Natural killer cell (primary cell): ENCODE results near the gene ITGA3. TPM values are rescaled to one million over a fixed set of nuclear protein-coding genes. Genes with fewer than 3 reads are reported as not detected.
A peak's percentile ranks its signal among the peaks of the same experiment; 100 is the strongest.

Experiments
- ATAC-seq, 3 donors: fragments of 150-1000 bp in 2 of 3; fragments of 200-7000 bp in 1 of 3; cut with Tn5 transposase; 1 replicate in 1 of 3; 2 replicates in 2 of 3; pipeline ENCODE4 v1.10.0; 2021; ENCODE audit warnings: mild to moderate bottlenecking in 2 of 3, moderate library complexity in 2 of 3
- DNase-seq, 2 donors: peaks; one replicate each; pipeline versions ENCODE4 v3.0.0 to v3.0.0-alpha.2; 2013 to 2021; ENCODE audit warnings: mixed read lengths in 1 of 2
- H3K27ac ChIP-seq: one replicate; pipeline ENCODE4 v1.5.1; 2013; ENCODE audit warnings: mild to moderate bottlenecking, low read length
- H3K27me3 ChIP-seq: one replicate; pipeline ENCODE4 v1.6.1; 2013; ENCODE audit warnings: low read length; ENCODE audit not compliant: control insufficient read depth, insufficient read depth
- H3K36me3 ChIP-seq: one replicate; pipeline ENCODE4 v1.6.1; 2013; ENCODE audit warnings: low read length; ENCODE audit not compliant: control insufficient read depth, insufficient read depth
- H3K4me1 ChIP-seq: one replicate; pipeline ENCODE4 v1.6.1; 2013; ENCODE audit warnings: low read length; ENCODE audit not compliant: control insufficient read depth, insufficient read depth
- H3K4me3 ChIP-seq: one replicate; pipeline ENCODE4 v1.5.1; 2013; ENCODE audit warnings: low read length
- H3K9me3 ChIP-seq: one replicate; pipeline ENCODE4 v1.6.1; 2013; ENCODE audit warnings: low read length; ENCODE audit not compliant: control insufficient read depth, insufficient read depth
- H3K27ac Mint-ChIP-seq, 2 donors: one replicate each; pipeline ENCODE4 v1.8.0; 2022; ENCODE audit warnings: mild to moderate bottlenecking in 2 of 2, mixed read lengths in 2 of 2, moderate library complexity in 1 of 2
- H3K27me3 Mint-ChIP-seq, 2 donors: one replicate each; pipeline ENCODE4 v1.8.0; 2022; ENCODE audit warnings: low read depth in 2 of 2, mixed read lengths in 2 of 2
- H3K36me3 Mint-ChIP-seq: one replicate; pipeline ENCODE4 v1.8.0; 2022; ENCODE audit warnings: mixed read lengths
- H3K4me1 Mint-ChIP-seq, 2 donors: one replicate each; pipeline ENCODE4 v1.8.0; 2022; ENCODE audit warnings: mixed read lengths in 2 of 2
- H3K4me3 Mint-ChIP-seq: one replicate; pipeline ENCODE4 v1.8.0; 2022; ENCODE audit warnings: mild to moderate bottlenecking, moderate library complexity, mixed read lengths
- H3K9me3 Mint-ChIP-seq, 2 donors: one replicate each; pipeline ENCODE4 v1.8.0; 2022; ENCODE audit warnings: mixed read lengths in 2 of 2
- CTCF ChIP-seq: fragments of 200-600 bp; IDR thresholded peaks from one replicate; pipeline ENCODE4 v1.8.0; 2022; ENCODE audit warnings: antibody characterized with exemption
- WGBS: methylation state at CpG from one replicate; pipeline ENCODE4 v1.1.7; 2013; ENCODE audit warnings: missing lambda C conversion rate; ENCODE audit not compliant: insufficient coverage; 5-methylcytosine and 5-hydroxymethylcytosine counted together
- intact Hi-C: fragments of 100-400 bp; cut with micrococcal nuclease; formaldehyde crosslinking; loops from one replicate; pipeline ENCODE4 v1.14.2; 2022
- total RNA-seq, 4 donors: library from RNA; stranded (reverse); fragments of 120-200 nt in 1 of 4; gene quantifications; one replicate each; pipeline versions ENCODE4 v1.2.3 to v1.2.4, GENCODE V29; 2013 to 2022

The ITGA3 gene
- total RNA-seq, 3 donors from 2014 or later (not counting 1 experiment from before 2014, with no cell fraction given), result 0.47 to 2.8 (median 1.4) TPM

GRCh38 chr17:50056217-50056960 lies 479 bp downstream of the ITGA3 start:
- peaks cover 3% of the 10 kb centered on the region for H3K27me3 ChIP-seq
- WGBS, result under 1% methylated on average over 64 of the region's 64 CpGs

GRCh38 chr17:50056961-50057330 lies 1.0 kb downstream of the ITGA3 start:
- peak overlapping the region; percentile 89 for H3K4me3 Mint-ChIP-seq
- peaks cover 10 to 25% of the 10 kb centered on the region in 2 donors for H3K4me1 Mint-ChIP-seq
- Histone ChIP-seq H3K4me1 (peaks cover 25% of the 10 kb centered on the region), H3K4me3 (peak overlapping the region; percentile 42), H3K9me3 (no peaks in the 10 kb centered on the region), H3K27ac (no peak overlapping the region), H3K36me3 (no peaks in the 10 kb centered on the region), H3K27me3 (peaks cover 3% of the 10 kb centered on the region)
- 41% methylated on average over 14 of the region's 15 CpGs for WGBS
- intact Hi-C loops, result no loop called here
- H3K27ac Mint-ChIP-seq, result no peak overlapping the region
- ATAC-seq (no peak), DNase-seq (no peak)
- H3K36me3 Mint-ChIP-seq, result no peaks in the 10 kb centered on the region
- H3K9me3 Mint-ChIP-seq, result no peaks in the 10 kb centered on the region
- TF ChIP-seq CTCF, result no peak
- peaks cover 28 to 32% of the 10 kb centered on the region in 2 donors for H3K27me3 Mint-ChIP-seq

More at GRCh38 chr17:50056217-50056960, 479 bp downstream of the ITGA3 start:
- no peak overlapping the region for H3K27ac ChIP-seq
- Mint-ChIP-seq H3K4me3 (peak overlapping the region; percentile 89), H3K27me3 (peaks cover 28 to 32% of the 10 kb centered on the region in 2 donors), H3K36me3 (no peaks in the 10 kb centered on the region), H3K9me3 (no peaks in the 10 kb centered on the region), H3K4me1 (peaks cover 10 to 25% of the 10 kb centered on the region in 2 donors), H3K27ac (no peak overlapping the region)
- H3K9me3 ChIP-seq, result no peaks in the 10 kb centered on the region
- intact Hi-C loops, result no loop called here
- no peaks in the 10 kb centered on the region for H3K36me3 ChIP-seq
- DNase-seq (peak in 1 of 2 donors; percentile 73), ATAC-seq (peak; percentile 41 to 68 (median 54))
- no peak for TF ChIP-seq CTCF
- H3K4me3 ChIP-seq, result peak overlapping the region; percentile 42
- H3K4me1 ChIP-seq, result peaks cover 25% of the 10 kb centered on the region

- H3K27ac Mint-ChIP-seq, result no peak overlapping the region
- whole genome bisulfite sequencing, result 92% methylated on average over 9 of the region's 9 CpGs
- peaks cover 25% of the 10 kb centered on the region for H3K4me1 ChIP-seq
- H3K9me3 Mint-ChIP-seq, result no peaks in the 10 kb centered on the region
- H3K27ac ChIP-seq, result no peak overlapping the region
- no peaks in the 10 kb centered on the region for H3K9me3 ChIP-seq
- H3K36me3 ChIP-seq, result no peaks in the 10 kb centered on the region
- intact Hi-C loops, result no loop called here
- ATAC-seq, result no peak
- peaks cover 3% of the 10 kb centered on the region for H3K27me3 ChIP-seq
- peaks cover 28 to 32% of the 10 kb centered on the region in 2 donors for H3K27me3 Mint-ChIP-seq
- no peak for DNase-seq
- no peak for TF ChIP-seq CTCF
- peak overlapping the region; percentile 83 for H3K4me3 Mint-ChIP-seq
- H3K4me3 ChIP-seq, result no peak overlapping the region
- no peaks in the 10 kb centered on the region for H3K36me3 Mint-ChIP-seq
- H3K4me1 Mint-ChIP-seq, result peaks cover 10 to 25% of the 10 kb centered on the region in 2 donors
Measured at GRCh38 chr17:50057521-50057991, 1.6 kb downstream of the ITGA3 start.
